H9 (cell line): Measurements from ENCODE around the gene PPP3CA. TPM values are rescaled to one million over a fixed set of nuclear protein-coding genes. Genes with fewer than 3 reads are reported as not detected.

Experiments
- DNase-seq: peaks from one replicate; pipeline ENCODE4 v3.0.0-alpha.2; 2017
- H2AFZ ChIP-seq: one replicate; pipeline ENCODE4 v1.6.1; 2013; ENCODE audit warnings: mild to moderate bottlenecking, low read length, control low read depth, moderate library complexity
- H2AK5ac ChIP-seq: 2 replicates; pipeline ENCODE4 v1.6.1; 2013; ENCODE audit warnings: low read length, control low read depth, mixed read lengths; ENCODE audit not compliant: insufficient read length
- H2BK120ac ChIP-seq: one replicate; pipeline ENCODE4 v1.6.1; 2013; ENCODE audit warnings: low read depth, mild to moderate bottlenecking, low read length, control low read depth, inconsistent platforms; ENCODE audit not compliant: poor library complexity, severe bottlenecking
- H2BK12ac ChIP-seq: 2 replicates; pipeline ENCODE4 v1.6.1; 2013; ENCODE audit warnings: low read length, control low read depth, mixed read lengths, low read depth; ENCODE audit not compliant: insufficient read length
- H2BK15ac ChIP-seq: 2 replicates; pipeline ENCODE4 v1.6.1; 2013; ENCODE audit warnings: low read depth, low read length, control low read depth
- H2BK20ac ChIP-seq: one replicate; pipeline ENCODE4 v1.6.1; 2013; ENCODE audit warnings: low read depth, mild to moderate bottlenecking, low read length, control low read depth, inconsistent platforms; ENCODE audit not compliant: poor library complexity, severe bottlenecking
- H2BK5ac ChIP-seq: 2 replicates; pipeline ENCODE4 v1.6.1; 2013; ENCODE audit warnings: low read length, control low read depth, mixed read lengths; ENCODE audit not compliant: insufficient read length
- H3K14ac ChIP-seq: 2 replicates; pipeline ENCODE4 v1.6.1; 2013; ENCODE audit warnings: low read length, control low read depth; ENCODE audit not compliant: insufficient read depth
- H3K18ac ChIP-seq: 2 replicates; pipeline ENCODE4 v1.6.1; 2013; ENCODE audit warnings: low read depth, mild to moderate bottlenecking, mixed read lengths, low read length, control low read depth; ENCODE audit not compliant: insufficient read length
- H3K23ac ChIP-seq: 2 replicates; pipeline ENCODE4 v1.6.1; 2013; ENCODE audit warnings: low read length, control low read depth, mixed read lengths, low read depth; ENCODE audit not compliant: insufficient read length
- H3K23me2 ChIP-seq: 2 replicates; pipeline ENCODE4 v1.6.1; 2013; ENCODE audit warnings: low read depth, mild to moderate bottlenecking, mixed read lengths, low read length, control low read depth; ENCODE audit not compliant: insufficient read length, poor library complexity, severe bottlenecking
- H3K27ac ChIP-seq: 2 replicates; pipeline ENCODE4 v1.5.1; 2013; ENCODE audit warnings: low read length, control low read depth, mixed read lengths, low read depth; ENCODE audit not compliant: insufficient read length
- H3K27me3 ChIP-seq: 2 replicates; pipeline ENCODE4 v1.6.1; 2013; ENCODE audit warnings: low read length, control low read depth, inconsistent platforms; ENCODE audit not compliant: insufficient read depth
- H3K4ac ChIP-seq: 2 replicates; pipeline ENCODE4 v1.6.1; 2013; ENCODE audit warnings: low read depth, mild to moderate bottlenecking, control low read depth, inconsistent platforms, low read length, moderate library complexity
- H3K4me1 ChIP-seq: 2 replicates; pipeline ENCODE4 v1.6.1; 2013; ENCODE audit warnings: low read length, control low read depth, inconsistent platforms; ENCODE audit not compliant: insufficient read depth
- H3K4me2 ChIP-seq: 2 replicates; pipeline ENCODE4 v1.6.1; 2013; ENCODE audit warnings: low read length, control low read depth, mixed read lengths; ENCODE audit not compliant: insufficient read length, insufficient read depth
- H3K56ac ChIP-seq: 2 replicates; pipeline ENCODE4 v1.6.1; 2013; ENCODE audit warnings: low read depth, mild to moderate bottlenecking, mixed read lengths, low read length, control low read depth; ENCODE audit not compliant: insufficient read length
- H3K79me1 ChIP-seq: 2 replicates; pipeline ENCODE4 v1.6.1; 2013; ENCODE audit warnings: low read depth, mild to moderate bottlenecking, moderate library complexity, low read length, control low read depth, inconsistent platforms; ENCODE audit not compliant: insufficient read depth, poor library complexity, severe bottlenecking
- H3K79me2 ChIP-seq: 2 replicates; pipeline ENCODE4 v1.6.1; 2013; ENCODE audit warnings: low read length, control low read depth, inconsistent platforms; ENCODE audit not compliant: insufficient read depth
- H3K9ac ChIP-seq: 2 replicates; pipeline ENCODE4 v1.6.1; 2013; ENCODE audit warnings: low read length, control low read depth, mixed read lengths; ENCODE audit not compliant: insufficient read length; ENCODE audit errors: extremely low read depth
- H3K9me3 ChIP-seq: one replicate; pipeline ENCODE4 v1.6.1; 2013; ENCODE audit warnings: low read depth, low read length, inconsistent platforms; ENCODE audit not compliant: control insufficient read depth
- H3T11ph ChIP-seq: one replicate; pipeline ENCODE4 v1.6.1; 2013; ENCODE audit warnings: mild to moderate bottlenecking, low read length, control low read depth, inconsistent platforms
- H4K20me1 ChIP-seq: one replicate; pipeline ENCODE4 v1.6.1; 2013; ENCODE audit not compliant: control insufficient read depth, insufficient read length, insufficient read depth
- H4K5ac ChIP-seq: 2 replicates; pipeline ENCODE4 v1.6.1; 2013; ENCODE audit warnings: low read depth, mild to moderate bottlenecking, mixed read lengths, low read length, control low read depth; ENCODE audit not compliant: insufficient read length
- H4K8ac ChIP-seq: replicated peaks from 2 replicates; pipeline ENCODE4 v1.6.1; 2013; ENCODE audit warnings: low read length, control low read depth, mixed read lengths, low read depth; ENCODE audit not compliant: insufficient read length
- H4K91ac ChIP-seq: 2 replicates; pipeline ENCODE4 v1.6.1; 2013; ENCODE audit warnings: low read depth, mild to moderate bottlenecking, moderate library complexity, mixed read lengths, low read length, control low read depth; ENCODE audit not compliant: insufficient read length
- H3K27ac Mint-ChIP-seq, 3 experiments: 2 replicates in 2 of 3; 3 replicates in 1 of 3; pipeline ENCODE4 v1.8.0; 2020 to 2021; ENCODE audit warnings: mixed read lengths in 3 of 3, mild to moderate bottlenecking in 1 of 3, moderate library complexity in 1 of 3
- H3K27me3 Mint-ChIP-seq: 2 replicates; pipeline ENCODE4 v1.8.0; 2021; ENCODE audit warnings: low read depth, mild to moderate bottlenecking, moderate library complexity, mixed read lengths
- H3K36me3 Mint-ChIP-seq, 3 experiments: 2 replicates in 2 of 3; 3 replicates in 1 of 3; pipeline ENCODE4 v1.8.0; 2020 to 2021; ENCODE audit warnings: low read depth in 3 of 3, mixed read lengths in 3 of 3; ENCODE audit not compliant: insufficient read depth in 1 of 3
- H3K4me1 Mint-ChIP-seq, 2 experiments: 2 replicates each; pipeline ENCODE4 v1.8.0; 2020; ENCODE audit warnings: mixed read lengths in 2 of 2
- H3K4me3 Mint-ChIP-seq, 2 experiments: 2 replicates in 1 of 2; 3 replicates in 1 of 2; pipeline ENCODE4 v1.8.0; 2020 to 2021; ENCODE audit warnings: mild to moderate bottlenecking in 2 of 2, mixed read lengths in 2 of 2, moderate library complexity in 1 of 2
- H3K9me3 Mint-ChIP-seq, 2 experiments: 2 replicates in 1 of 2; 3 replicates in 1 of 2; pipeline ENCODE4 v1.8.0; 2020; ENCODE audit warnings: mild to moderate bottlenecking in 2 of 2, mixed read lengths in 2 of 2, moderate library complexity in 1 of 2
- CTCF ChIP-seq: fragments of 200-600 bp; sonication (generic); conservative IDR thresholded peaks from 3 replicates; pipeline ENCODE4 v1.8.0; 2021; ENCODE audit warnings: antibody characterized with exemption, mild to moderate bottlenecking
- total RNA-seq: library from RNA; stranded (reverse); gene quantifications from 2 replicates; pipeline ENCODE4 v1.2.1, GENCODE V29; 2021

Gene PPP3CA
- total RNA-seq, 1 experiment from 2014 or later, result 16.8 TPM

- Histone ChIP-seq H3K18ac (no peak overlapping the region), H3K9me3 (no peaks in the 10 kb centered on the region), H3K23me2 (no peaks in the 10 kb centered on the region), H4K5ac (no peak overlapping the region), H4K8ac (no peak overlapping the region), H3K56ac (no peak overlapping the region), H2AK5ac (no peak overlapping the region), H3K4me2 (no peak overlapping the region), H4K91ac (no peak overlapping the region), H2BK20ac (no peak overlapping the region), H4K20me1 (no peaks in the 10 kb centered on the region), H3K79me1 (no peaks in the 10 kb centered on the region), H3K79me2 (no peaks in the 10 kb centered on the region; the same call in 1 of the 2 replicates), H3T11ph (no peak overlapping the region), H3K14ac (no peak overlapping the region), H3K4ac (no peak overlapping the region), H3K4me1 (peaks cover 3% of the 10 kb centered on the region; the same call in 1 of the 2 replicates), H3K9ac (no peak overlapping the region), H2BK120ac (no peak overlapping the region), H2BK5ac (no peak overlapping the region), H3K23ac (no peak overlapping the region), H3K27me3 (no peaks in the 10 kb centered on the region), H2BK15ac (no peak overlapping the region), H2BK12ac (no peak overlapping the region), H3K27ac (no peak overlapping the region), H2AFZ (no peak overlapping the region)
- Mint-ChIP-seq H3K4me3 (no peak overlapping the region), H3K9me3 (no peaks in the 10 kb centered on the region), H3K4me1 (peaks cover 46 to 59% of the 10 kb centered on the region in 2 experiments), H3K27me3 (no peaks in the 10 kb centered on the region), H3K27ac (peak overlapping the region in 1 of 3 experiments; percentile 89; a peak in 1 of 7 replicates), H3K36me3 (no peaks in the 10 kb centered on the region)
- no peak for DNase-seq
- no peak for TF ChIP-seq CTCF
These were observed 192.0 kb downstream of the PPP3CA start for GRCh38 chr4:101155368-101155767.
